CD1c-positive myeloid dendritic cell (primary cell): ENCODE data around the gene CA6.
"Not testable (repeated sequence)": the region's sequence is repeated elsewhere in the genome, so short reads cannot be mapped to it uniquely, and the experiment has no call there.

Source experiments
- DNase-seq: peaks from one replicate; pipeline ENCODE4 v3.0.0-alpha.2; 2016; ENCODE audit errors: extremely low spot score

Gene CA6

DNA sequence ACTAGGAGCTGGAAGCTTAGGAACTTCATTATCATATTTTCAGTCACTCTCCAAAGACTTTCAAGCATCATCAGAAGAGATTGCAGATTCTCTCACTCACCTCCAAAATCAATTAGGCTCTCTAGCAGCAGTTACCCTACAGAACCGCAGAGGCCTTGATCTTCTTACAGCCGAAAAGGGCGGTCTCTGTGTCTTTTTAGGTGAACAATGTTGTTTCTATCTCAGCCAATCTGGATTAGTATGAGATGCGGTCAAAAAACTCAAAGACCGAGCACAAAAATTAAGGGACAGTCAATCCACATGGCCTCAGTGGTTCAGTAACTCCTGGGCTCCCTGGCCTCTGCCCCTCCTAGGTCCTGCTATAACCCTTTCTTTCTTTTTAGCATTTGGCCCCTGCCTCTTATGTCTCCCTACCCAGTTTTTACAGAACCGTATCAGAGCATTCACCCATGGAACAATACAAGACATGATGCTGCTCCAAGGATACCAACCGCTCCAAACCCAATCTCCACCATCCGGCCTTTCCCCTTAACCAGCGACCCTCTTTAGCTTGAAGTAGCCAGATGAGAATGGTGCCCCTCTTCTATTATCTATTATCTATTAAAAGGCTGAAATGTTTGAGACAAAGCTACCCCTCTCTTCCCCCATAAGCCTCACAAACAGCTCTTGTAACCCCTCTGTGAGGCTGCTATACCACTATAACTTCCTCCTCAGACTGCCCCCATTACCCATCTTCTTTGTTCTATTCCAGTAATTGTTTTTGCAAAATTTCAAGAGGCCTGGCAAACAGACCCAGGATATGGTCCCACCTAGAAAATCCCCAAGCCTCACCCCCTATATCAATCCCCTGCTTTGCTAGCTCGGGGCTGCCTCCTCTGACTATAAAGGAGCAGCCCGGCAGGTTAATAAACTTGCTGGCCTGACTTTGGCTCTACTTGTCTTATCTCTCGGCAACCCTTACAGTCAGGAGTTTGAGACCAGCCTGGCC is 18.7 kb upstream of the CA6 start:
- DNase-seq, result no peak

DNA sequence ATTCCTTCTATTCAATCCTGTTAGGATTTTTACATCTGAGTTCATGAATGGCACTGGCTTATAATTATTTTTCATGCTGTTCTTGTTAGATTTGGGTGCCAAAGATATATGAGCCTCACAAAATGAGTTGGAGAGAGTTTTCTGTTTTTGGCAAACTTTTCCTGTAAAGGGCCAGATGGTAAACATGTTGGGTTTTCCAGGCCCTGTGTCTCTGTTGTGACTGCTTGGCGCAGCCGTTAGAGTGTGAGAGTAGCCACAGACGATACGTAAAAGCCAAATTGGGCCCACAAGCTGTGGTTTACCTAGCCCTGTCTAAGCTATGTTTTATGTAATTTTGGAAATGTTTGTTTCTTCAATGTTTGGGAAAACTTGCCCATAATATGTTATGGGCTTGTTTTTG is 15.6 kb upstream of the CA6 start:
- no peak for DNase-seq

DNA sequence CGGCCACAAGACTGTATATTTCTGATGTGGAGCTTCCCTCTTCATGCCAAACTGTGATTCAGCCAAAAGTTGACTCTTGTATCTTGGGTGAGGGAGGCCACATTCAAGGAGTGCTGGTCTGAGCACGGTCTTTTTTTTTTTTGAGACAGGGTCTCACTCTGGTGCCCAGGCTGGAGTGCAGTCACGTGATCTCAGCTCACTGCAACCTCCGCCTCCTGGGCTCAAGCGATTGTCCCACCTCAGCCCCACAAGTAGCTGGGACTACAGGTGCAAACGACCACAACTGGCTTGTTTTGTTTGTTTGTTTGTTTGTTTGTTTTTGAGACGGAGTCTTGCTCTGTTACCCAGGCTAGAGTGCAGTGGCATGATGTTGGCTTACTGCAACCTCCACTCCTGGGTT is 8.6 kb upstream of the CA6 start:
- not testable (repeated sequence) for DNase-seq

DNA sequence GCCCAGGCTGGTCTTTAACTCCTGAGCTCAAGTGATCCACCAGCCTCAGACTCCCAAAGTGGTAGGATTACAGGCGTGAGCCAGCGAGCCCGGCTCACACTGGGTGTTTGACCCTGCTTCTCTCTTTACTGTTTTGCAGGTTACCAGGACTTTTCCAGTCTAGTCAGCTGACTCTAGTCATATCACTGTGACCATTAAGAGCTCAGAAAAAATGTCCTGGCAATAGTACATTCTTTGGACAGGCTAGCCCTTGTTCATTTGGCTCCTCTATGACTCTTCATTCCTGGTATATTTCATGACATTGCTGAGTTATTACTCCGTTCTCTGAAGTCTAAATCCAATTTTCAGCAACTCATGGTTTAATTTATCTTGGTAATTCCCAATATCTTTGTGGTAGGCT is 8.0 kb upstream of the CA6 start:
- DNase-seq, result no peak

DNA sequence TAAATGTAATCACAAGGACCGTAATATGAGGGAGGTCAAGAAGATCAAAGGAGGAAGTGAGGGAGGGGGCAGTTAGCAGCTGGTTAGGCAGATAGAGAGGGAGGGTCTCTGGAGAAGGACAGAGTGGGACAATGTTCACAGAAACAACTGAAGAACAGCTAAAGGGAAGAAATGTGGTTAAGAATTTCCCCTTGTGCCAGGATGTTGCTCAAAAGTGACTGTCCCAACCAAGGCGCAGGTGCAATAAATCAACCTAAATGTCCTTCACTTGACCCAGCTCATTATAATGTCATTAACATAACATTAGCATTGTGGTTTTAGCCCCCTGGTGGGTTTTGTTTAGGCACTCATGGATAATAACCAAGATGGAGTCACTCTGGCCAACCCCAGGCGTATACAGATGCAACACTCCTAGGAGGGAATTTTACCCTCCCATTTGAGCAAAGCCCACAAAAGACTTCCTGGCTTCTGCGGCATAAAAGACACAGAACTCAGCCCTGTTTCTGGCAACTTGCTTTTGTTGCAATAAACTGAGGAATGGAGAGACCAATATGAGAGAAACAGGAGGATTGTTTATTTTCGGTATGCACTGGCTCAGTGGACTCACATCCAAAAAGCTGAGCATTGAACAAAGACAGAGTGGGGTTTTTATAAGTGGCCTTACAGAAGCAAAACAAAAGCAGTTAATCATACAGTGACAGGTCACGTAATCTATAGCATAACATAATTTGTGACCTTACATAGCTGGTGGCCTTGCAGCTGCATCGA is 7.3 kb upstream of the CA6 start:
- no peak for DNase-seq

DNA sequence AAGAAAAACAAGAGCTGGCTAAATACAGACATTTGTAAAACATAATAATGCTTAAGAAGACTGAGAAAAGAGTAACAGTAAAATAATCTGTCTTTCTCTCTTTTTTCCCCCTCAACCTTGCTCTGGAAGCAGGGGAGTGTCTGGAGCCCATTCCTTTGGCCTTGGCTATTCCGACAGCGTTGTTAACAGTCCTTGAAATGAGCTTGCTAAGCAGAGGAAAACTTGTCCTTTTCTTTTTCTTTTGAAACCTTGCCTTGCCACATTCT is 6.7 kb upstream of the CA6 start:
- DNase-seq, result no peak

DNA sequence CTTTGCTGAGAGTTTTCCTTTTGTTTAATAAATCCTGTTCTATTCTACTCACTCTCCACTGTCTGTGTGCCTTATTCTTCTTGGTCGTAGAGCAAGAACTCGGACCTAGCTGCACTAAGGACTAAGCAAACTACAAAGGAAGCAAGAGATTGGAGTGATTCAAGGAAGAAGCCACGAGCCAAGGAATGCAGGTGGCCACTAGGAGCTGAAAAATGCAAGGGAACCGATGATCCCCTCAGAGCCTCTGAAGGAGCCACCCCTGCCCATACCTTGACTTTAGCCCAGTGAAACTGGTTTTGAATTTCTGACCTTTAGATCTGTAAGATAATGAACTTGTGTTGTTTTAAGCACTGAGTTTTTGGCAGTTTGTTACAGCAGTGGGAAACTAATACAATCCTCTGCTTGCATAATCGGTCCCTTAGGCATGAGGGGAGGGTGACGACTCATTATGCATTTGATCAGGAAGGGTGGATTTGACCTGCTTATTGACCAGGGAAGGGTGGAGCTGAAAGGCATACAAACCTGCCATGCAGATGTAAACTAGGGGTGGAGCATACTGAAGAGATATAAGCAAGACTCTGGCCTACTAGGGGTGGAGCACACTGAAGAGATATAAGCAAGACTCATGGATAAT is 6.2 kb upstream of the CA6 start:
- DNase-seq, result no peak

DNA sequence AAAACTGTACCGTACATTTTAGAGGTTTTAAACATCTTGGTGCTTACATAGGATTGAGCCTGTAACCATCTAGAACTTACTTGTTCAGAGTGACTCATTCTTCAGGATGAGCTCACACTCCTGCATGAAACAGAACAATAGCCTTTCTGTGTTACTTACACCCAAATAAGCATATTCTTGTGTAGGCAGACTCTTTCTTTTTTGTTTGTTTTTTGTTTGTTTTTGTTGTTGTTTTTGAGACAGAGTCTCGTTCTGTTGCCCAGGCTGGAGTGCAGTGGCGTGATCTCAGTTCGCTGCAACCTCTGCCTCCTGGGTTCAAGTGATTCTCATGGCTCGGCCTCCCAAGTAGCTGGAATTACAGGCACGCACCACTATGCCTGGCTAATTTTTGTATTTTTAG is 3.8 kb upstream of the CA6 start:
- DNase-seq, result no peak

DNA sequence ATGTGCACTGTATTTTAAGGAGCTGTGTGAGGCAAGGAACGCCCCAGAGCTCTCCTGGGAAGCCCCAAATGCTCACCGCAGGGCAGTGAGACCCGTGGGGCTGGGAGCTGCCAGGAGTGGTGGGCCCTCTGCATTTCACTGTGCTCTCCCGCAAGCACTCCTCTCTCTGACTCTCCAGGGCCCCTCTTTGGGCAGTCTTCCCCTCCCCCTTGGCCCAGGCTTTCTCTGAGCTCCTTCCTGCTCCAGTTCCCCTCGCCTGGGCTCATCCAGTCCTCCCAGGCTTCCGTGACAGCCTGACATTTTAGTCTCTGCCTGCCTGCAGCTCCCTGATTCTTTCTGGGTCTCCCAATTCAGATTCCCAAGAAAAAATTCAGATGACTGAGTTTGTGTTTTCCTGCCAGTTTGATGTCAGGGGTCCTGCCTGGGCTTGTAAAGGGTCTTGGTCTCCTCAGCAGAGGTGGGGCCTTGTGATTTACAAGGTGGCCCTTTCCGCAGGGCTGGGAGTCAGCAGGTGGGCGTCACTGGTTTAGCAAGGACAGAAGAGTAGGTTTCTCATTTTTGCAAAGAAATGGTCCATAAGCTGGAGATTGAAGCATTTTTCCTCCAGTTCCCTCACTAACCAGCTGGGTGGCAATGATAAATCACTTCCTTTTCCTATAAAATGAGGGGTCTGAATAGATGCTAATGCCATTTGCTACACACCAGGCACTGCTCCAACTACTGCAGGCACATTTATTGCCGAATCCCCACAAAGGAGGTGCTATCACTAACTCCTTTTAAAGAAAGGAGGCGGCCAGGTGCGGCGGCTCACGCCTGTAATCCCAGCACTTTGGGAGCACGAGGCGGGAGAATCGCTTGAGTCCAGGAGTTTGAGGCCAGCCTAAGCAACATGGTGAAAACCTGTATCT is 1.9 kb upstream of the CA6 start:
- no peak for DNase-seq

DNA sequence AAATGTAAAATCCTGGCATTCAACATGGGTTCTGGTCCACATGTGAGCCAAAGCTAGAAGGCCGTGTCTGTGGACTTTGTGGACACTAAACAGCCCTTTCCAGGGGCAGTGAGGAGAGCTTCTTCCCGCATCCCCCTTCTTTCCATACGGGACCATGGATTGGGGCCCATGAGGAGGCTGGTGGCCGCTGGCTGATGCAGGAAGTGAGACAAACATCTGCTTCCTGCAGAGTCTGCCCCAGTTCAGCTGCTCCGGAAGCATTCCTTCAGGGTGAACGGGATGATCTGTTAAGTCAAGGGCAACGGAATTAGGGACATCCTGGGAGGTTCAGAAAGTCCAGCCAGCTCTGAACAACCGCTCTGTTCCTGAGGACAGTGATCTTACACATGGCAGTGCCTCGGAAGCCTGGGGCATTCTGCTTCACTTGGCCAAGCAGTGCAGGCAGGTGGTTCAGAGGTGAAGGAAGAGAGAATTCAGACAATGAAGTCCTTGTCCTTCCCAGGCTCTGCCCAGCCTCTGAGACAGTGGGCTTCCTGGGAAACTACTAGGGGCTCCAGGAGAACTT is 1.5 kb downstream of the CA6 start:
- DNase-seq, result no peak

DNA sequence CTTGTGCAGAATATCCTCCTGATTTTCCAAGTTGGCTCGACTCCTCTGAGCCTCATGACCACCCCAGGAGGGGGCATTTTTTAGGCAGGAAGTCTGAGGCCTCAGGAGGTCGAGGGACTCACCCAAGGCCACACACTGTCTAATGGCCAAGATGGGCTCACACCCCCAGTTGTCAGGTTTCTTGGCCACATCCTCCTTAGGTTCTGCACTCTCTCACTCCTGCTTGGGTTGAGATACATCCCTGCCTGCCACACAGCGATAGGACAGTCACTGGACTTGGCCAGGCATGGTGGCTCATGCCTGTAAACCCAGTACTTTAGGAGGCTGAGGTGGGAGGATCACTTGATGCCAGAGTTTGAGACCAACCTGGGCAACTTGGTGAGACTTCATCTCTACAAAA is 4.6 kb downstream of the CA6 start:
- DNase-seq, result no peak

DNA sequence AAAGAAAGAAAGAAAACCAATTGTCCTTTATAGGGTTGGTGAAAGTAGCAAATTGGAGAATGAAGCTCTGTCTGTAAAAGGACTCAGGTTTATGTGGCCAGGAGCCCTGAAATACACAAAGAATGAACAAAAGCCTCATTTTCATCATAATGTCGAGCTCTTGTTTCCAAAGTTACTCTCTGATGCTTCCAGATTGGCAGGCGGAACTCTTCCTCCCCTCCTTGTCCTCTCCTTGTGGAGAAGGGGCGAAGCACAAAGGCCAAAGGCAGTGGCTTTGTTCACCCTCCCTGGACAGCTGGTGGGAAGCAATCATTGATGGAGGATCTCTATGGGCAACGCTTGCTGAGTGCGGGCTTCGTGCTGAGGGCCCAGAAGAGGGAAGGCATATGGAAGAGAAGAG is 5.6 kb downstream of the CA6 start:
- no peak for DNase-seq

DNA sequence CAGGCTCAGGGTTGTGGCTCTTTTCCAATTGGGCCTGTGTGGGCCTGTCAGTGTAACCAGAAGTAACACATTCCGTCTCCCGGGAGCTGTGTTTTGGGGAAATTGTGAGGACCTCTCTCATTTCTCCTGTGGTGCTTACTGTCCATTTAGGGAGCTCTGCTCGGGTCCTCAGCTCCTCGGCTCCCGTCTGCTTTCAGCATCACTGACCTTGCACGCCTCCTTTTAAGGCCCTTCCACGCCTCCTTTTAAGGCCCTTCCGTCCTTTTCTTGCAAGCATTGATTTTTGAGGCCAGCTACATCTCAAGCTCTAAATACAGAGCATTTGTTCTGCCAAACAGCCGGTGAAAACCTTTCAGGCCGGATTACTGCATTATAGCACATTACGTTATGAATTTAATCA is 9.7 kb downstream of the CA6 start:
- no peak for DNase-seq

DNA sequence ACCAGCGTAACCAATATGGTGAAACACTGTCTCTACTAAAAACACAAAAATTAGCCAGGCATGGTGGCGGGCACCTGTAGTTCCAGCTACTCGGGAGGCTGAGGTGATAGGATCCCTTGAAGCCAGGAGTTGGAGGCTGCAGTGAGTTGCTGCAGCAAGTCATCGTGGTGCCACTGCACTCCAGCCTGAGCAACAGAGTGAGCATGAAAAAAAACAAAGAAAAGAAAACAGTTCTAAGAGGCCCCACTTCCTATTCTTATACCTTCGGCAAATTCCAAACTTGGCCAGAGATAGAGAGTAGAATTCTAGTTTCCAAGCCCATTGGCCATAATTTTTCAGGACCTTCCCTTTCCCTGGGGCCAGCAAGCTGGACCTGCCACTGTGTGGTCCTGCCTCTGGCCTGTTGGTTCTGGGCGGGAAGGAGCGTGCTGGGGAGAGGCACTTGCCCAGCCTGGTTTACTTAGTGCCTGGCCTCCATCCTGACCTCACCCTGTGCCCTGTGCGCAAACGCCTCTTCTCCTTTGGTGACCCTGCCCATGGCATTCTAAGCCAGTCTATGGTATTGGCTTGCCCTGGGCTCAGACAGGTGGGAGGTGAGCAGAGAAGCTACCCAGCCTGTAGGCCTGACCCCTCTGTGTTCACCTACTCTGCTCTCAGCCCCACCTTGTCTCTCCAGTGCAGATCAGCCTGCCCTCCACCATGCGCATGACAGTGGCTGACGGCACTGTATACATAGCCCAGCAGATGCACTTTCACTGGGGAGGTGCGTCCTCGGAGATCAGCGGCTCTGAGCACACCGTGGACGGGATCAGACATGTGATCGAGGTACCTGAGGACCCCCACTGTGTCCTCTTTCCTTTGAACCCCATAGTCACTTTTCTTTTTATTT is 11.0 kb downstream of the CA6 start:
- no peak for DNase-seq

DNA sequence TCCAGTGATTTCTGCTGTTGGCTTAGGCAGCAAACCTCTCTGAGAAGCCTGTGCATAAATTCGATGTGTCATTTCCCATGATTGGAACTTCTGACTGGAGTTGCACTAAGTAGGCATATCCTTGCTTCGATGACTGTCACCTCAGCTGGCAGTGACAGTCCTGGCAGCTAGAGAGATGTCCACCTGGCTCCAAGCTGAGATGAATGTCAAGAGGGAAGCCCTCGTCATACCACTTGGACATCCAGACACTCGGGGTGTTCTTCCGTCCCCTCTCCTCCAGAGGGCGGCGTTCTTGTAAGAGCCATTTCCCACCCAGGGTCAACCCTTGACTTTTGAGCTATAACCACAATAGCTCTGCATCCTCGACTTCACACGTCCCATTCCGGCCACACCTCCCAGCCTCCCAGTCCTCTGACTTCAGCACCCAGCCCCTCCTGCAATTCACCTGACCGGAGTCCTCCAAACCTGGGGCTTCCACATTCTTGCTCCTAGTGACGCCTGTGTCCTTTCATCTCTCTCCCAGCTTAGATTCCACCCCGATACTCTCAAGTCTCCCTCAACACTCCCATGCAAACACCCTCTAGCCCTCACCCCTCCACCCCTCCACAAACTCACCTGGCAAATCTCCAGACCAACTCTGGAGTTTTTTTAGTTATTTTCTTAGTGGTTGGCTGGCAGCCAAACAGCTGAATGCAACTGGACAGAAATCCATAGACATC is 17.3 kb downstream of the CA6 start:
- DNase-seq, result peak; percentile 60

DNA sequence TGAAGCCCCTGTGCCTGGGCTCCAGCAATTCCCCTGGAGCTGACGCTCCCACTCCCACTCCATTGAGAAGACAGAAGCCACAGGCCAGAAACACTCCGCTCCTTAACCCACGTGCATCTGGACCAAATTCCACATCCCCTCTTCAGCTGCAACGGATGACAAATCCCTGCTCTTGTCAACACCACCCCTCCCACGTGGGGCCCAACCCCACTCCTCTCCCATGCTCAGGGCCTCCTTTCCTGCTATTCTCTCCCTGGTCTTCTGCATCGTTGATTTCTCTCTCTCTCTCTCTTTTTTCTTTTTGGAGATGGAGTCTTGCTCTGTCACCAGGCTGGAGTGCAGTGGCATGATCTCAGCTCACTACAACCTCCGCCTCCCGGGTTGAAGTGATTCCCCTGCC is 18.3 kb downstream of the CA6 start:
- no peak for DNase-seq

DNA sequence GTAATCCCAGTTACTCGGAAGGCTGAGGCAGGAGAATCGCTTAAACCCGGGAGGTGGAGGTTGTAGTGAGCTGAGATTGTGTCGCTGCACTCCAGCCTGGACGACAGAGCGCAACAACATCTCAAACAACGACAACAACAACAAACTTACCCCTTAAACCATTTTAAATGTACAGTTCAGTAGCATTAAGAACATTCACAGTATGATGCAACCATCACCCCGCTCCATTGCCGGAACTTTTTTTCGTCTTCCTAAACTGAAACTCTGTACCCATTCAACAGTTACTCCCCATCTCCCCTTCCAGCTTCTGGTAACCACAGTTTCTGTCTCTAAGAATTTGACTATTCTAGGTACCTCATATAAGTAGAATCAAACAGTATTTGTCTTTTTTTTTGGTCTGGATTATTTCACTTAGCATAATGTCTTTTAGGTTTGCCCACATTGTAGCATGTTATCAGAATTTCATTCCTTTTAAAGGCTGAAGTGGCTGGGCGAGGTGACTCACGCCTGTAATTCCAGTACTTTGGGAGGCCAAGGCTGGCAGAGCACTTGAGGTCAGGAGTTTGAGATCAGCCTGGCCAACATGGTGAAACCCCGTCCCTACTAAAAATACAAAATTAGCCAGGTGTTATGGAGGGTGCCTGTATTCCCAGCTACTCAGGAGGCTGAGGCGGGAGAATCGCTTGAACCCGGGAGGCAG is 19.6 kb downstream of the CA6 start:
- DNase-seq, result no peak

DNA sequence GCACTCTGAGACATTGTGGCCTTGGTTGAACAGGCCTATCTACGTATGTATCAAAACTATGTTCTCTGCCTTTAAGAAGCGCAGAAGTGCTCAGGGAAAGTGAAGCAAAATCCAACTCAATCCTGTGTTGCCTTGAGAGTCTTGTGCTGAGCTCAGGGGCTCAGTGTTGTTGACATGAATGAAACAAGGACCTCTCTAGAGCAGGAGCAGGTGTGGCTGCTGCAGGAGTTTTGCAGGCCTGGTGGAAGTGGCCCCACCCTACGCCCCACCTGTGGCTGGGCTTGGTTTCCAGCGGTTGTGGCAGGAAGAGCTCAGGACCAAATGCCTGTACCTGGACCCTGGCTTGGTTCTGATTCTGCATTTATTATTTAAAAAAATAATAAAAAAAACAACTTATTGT is 20.9 kb downstream of the CA6 start:
- DNase-seq, result no peak

DNA sequence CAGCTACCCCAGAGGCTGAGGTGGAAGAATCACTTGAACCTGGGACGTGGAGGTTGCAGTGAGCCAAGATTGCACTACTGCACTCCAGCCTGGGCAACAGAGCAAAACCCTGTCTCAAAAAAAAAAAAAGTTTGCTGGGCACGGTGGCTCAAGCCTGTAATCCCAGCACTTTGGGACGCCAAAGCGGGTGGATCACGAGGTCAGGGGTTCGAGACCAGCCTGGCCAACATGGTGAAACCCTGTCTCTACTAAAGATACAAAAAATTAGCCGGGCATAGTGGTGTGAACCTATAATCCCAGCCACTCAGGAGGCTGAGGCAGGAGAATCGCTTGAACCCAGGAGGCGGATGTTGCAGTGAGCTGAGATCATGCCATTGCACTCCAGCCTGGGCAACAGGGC is 23.2 kb downstream of the CA6 start:
- not testable (repeated sequence) for DNase-seq
